ENCODE results near the gene WLS. TPM values are rescaled to one million over a fixed set of nuclear protein-coding genes. Genes with fewer than 3 reads are reported as not detected.
A peak's percentile ranks its signal among the peaks of the same experiment; 100 is the strongest.

Gene WLS
- total RNA-seq, 1 donor from 2014 or later = 1.5 TPM

DNA sequence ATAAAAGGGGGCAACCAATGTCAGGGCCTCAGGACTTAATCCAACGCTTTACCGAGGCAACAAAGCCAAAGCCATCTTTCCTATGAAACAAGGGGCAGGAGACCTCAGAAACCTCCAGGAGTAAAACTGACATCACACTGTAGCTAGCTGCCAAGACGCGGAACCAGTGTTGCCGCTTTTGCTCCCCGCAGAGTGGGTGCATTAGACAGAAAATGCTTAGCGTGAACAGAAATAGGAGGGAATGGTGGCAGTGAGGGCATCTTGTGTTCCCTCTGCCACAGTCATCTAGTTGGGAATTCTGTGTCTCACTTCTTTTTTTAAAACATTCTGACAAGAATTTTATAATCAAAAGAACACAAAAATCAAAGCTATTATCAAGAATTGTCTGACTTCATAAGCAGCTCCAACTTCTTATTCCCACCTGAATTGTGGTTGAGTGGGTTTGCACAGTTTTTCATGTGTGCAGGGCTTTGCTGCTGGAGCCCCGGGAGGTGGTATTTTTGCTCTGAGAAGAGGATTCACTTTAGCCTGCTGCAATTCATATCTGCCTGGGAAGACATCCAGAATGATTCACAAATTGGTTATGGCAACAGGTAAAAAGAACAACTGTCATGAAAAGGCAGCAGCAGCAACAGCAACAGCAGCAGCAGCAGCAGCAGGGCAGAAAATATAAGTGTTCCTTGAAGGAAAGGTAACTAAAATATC is 99.7 kb downstream of the WLS start:
- DNase-seq = no peak
- no peak for TF ChIP-seq CTCF (IDR thresholded peaks at IDR 0.05; ENCODE audit: partially characterized antibody, unreplicated experiment)
- Mint-ChIP-seq H3K9me3 (ENCODE audit: unreplicated experiment) (no peaks in the 10 kb centered on the region), H3K4me1 (ENCODE audit: low read depth, unreplicated experiment) (peaks cover 14% of the 10 kb centered on the region), H3K4me3 (ENCODE audit: unreplicated experiment) (no peak overlapping the region), H3K27me3 (ENCODE audit: unreplicated experiment) (peaks cover 2% of the 10 kb centered on the region), H3K36me3 (ENCODE audit: unreplicated experiment) (no peaks in the 10 kb centered on the region), H3K27ac (ENCODE audit: unreplicated experiment) (no peak overlapping the region)

DNA sequence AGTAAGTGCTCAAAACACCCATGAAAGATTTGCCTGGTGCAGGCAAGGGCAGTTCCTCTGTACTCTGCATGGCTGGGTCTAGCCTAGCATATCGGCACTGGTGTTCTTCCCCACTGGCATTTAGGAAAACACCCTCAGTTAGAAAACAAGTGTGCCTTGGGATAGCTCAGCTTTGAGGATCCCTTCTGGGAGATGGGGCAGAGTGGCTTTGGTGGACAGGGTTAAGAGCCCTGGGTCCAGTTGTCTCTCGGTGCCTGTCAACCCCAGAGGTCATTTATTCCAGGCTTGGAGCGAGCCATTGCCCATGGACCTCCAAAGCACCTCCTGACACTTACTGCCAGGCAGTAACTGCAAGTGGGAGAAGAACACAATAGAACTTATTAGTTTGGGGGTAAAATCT is 101.1 kb downstream of the WLS start:
- no peak for DNase-seq
- peaks cover 2% of the 10 kb centered on the region for H3K27me3 Mint-ChIP-seq (ENCODE audit: unreplicated experiment)
- H3K27ac Mint-ChIP-seq (ENCODE audit: unreplicated experiment) = no peak overlapping the region
- no peak for TF ChIP-seq CTCF (IDR thresholded peaks at IDR 0.05; ENCODE audit: partially characterized antibody, unreplicated experiment)
- no peaks in the 10 kb centered on the region for H3K36me3 Mint-ChIP-seq (ENCODE audit: unreplicated experiment)
- H3K4me3 Mint-ChIP-seq (ENCODE audit: unreplicated experiment) = no peak overlapping the region
- H3K9me3 Mint-ChIP-seq (ENCODE audit: unreplicated experiment) = no peaks in the 10 kb centered on the region
- H3K4me1 Mint-ChIP-seq (ENCODE audit: low read depth, unreplicated experiment) = peaks cover 14% of the 10 kb centered on the region

- H3K4me1 Mint-ChIP-seq (ENCODE audit: low read depth, unreplicated experiment) = peaks cover 14% of the 10 kb centered on the region
- no peak for DNase-seq
- no peak for TF ChIP-seq CTCF (IDR thresholded peaks at IDR 0.05; ENCODE audit: partially characterized antibody, unreplicated experiment)
- peaks cover 2% of the 10 kb centered on the region for H3K27me3 Mint-ChIP-seq (ENCODE audit: unreplicated experiment)
- H3K9me3 Mint-ChIP-seq (ENCODE audit: unreplicated experiment) = no peaks in the 10 kb centered on the region
- H3K4me3 Mint-ChIP-seq (ENCODE audit: unreplicated experiment) = no peak overlapping the region
- no peaks in the 10 kb centered on the region for H3K36me3 Mint-ChIP-seq (ENCODE audit: unreplicated experiment)
- H3K27ac Mint-ChIP-seq (ENCODE audit: unreplicated experiment) = peak overlapping the region; percentile 1
These were observed 102.6 kb downstream of the WLS start for GRCh38 chr1:68129536-68130250.

- Mint-ChIP-seq H3K9me3 (ENCODE audit: unreplicated experiment) (no peaks in the 10 kb centered on the region), H3K36me3 (ENCODE audit: unreplicated experiment) (no peaks in the 10 kb centered on the region), H3K4me3 (ENCODE audit: unreplicated experiment) (no peak overlapping the region), H3K27me3 (ENCODE audit: unreplicated experiment) (no peaks in the 10 kb centered on the region), H3K4me1 (ENCODE audit: low read depth, unreplicated experiment) (peaks cover 14% of the 10 kb centered on the region), H3K27ac (ENCODE audit: unreplicated experiment) (no peak overlapping the region)
- TF ChIP-seq CTCF (IDR thresholded peaks at IDR 0.05; ENCODE audit: partially characterized antibody, unreplicated experiment) = no peak
- DNase-seq = no peak
These were observed 103.5 kb downstream of the WLS start for GRCh38 chr1:68128820-68129219.

- Mint-ChIP-seq H3K4me3 (ENCODE audit: unreplicated experiment) (no peak overlapping the region), H3K27ac (ENCODE audit: unreplicated experiment) (no peak overlapping the region), H3K27me3 (ENCODE audit: unreplicated experiment) (no peaks in the 10 kb centered on the region), H3K4me1 (ENCODE audit: low read depth, unreplicated experiment) (peaks cover 14% of the 10 kb centered on the region), H3K36me3 (ENCODE audit: unreplicated experiment) (no peaks in the 10 kb centered on the region), H3K9me3 (ENCODE audit: unreplicated experiment) (no peaks in the 10 kb centered on the region)
- DNase-seq = no peak
- no peak for TF ChIP-seq CTCF (IDR thresholded peaks at IDR 0.05; ENCODE audit: partially characterized antibody, unreplicated experiment)
These were observed 104.2 kb downstream of the WLS start for GRCh38 chr1:68128157-68128556.
